IMR-90 (cell line): ENCODE data around the gene ZFR. TPM values are rescaled to one million over a fixed set of nuclear protein-coding genes. Genes with fewer than 3 reads are reported as not detected.

Experiments used
- ATAC-seq: fragments of 200-7000 bp; cut with Tn5 transposase; 2 replicates; pipeline ENCODE4 v1.9.1; 2020; ENCODE audit warnings: low read depth, mild to moderate bottlenecking, moderate library complexity
- BruUV-seq: library from RNA; stranded (reverse); fragments of 400-500 nt; replicated peaks from 2 replicates; lab custom pipeline; 2021; lab: Mats Ljungman, UMichigan
- CTCF ChIA-PET: fragments of 300-600 bp; formaldehyde crosslinking; extraction: SDS; loops from one replicate; lab custom pipeline; 2021; ENCODE audit warnings: antibody characterized with exemption; lab: Yijun Ruan, JAX
- POLR2A ChIA-PET: fragments of 300-600 bp; sonication (Branson Sonifier 250); formaldehyde crosslinking; loops from one replicate; lab custom pipeline; 2022; ENCODE audit warnings: antibody characterized with exemption; ENCODE audit not compliant: unreplicated experiment; lab: Charles Lee
- DNase-seq: peaks from one replicate; pipeline ENCODE4 v3.0.0; 2013
- H2AFZ ChIP-seq: replicated peaks from 2 replicates; pipeline ENCODE3; 2013; ENCODE audit warnings: low read length, mild to moderate bottlenecking; ENCODE audit not compliant: poor library complexity
- H2AK5ac ChIP-seq: 2 replicates; pipeline ENCODE4 v1.6.1; 2013; ENCODE audit warnings: low read depth, low read length, inconsistent platforms
- H2AK9ac ChIP-seq: replicated peaks from 2 replicates; pipeline ENCODE3; 2013; ENCODE audit warnings: mild to moderate bottlenecking, low read depth, low read length, moderate library complexity; ENCODE audit not compliant: poor library complexity
- H2BK120ac ChIP-seq: 2 replicates; pipeline ENCODE4 v1.6.1; 2013; ENCODE audit warnings: low read depth, low read length, inconsistent platforms
- H2BK15ac ChIP-seq: 3 replicates; pipeline ENCODE4 v1.6.1; 2013; ENCODE audit warnings: low read depth, low read length, inconsistent platforms
- H2BK20ac ChIP-seq: 2 replicates; pipeline ENCODE4 v1.6.1; 2013; ENCODE audit warnings: low read depth, mild to moderate bottlenecking, inconsistent platforms, low read length, moderate library complexity
- H2BK5ac ChIP-seq: 2 replicates; pipeline ENCODE4 v1.6.1; 2013; ENCODE audit warnings: mild to moderate bottlenecking, low read depth, low read length, inconsistent platforms; ENCODE audit not compliant: poor library complexity, severe bottlenecking
- H3K14ac ChIP-seq: replicated peaks from 2 replicates; pipeline ENCODE4 v1.6.1; 2013; ENCODE audit warnings: low read depth, low read length, inconsistent platforms
- H3K18ac ChIP-seq: 2 replicates; pipeline ENCODE4 v1.6.1; 2013; ENCODE audit warnings: low read depth, low read length, control low read depth
- H3K23ac ChIP-seq: 2 replicates; pipeline ENCODE4 v1.6.1; 2013; ENCODE audit warnings: low read depth, low read length, inconsistent platforms
- H3K27ac ChIP-seq: 2 replicates; pipeline ENCODE4 v1.5.1; 2013; ENCODE audit warnings: mild to moderate bottlenecking, control low read depth, low read length; ENCODE audit not compliant: insufficient read depth
- H3K27me3 ChIP-seq: 2 replicates; pipeline ENCODE4 v1.6.1; 2013; ENCODE audit warnings: low read length; ENCODE audit not compliant: control insufficient read depth, insufficient read depth
- H3K36me3 ChIP-seq: 2 replicates; pipeline ENCODE4 v1.6.1; 2013; ENCODE audit warnings: low read length, mixed read lengths; ENCODE audit not compliant: control insufficient read depth, insufficient read depth
- H3K4ac ChIP-seq: 2 replicates; pipeline ENCODE4 v1.6.1; 2013; ENCODE audit warnings: low read depth, low read length, inconsistent platforms
- H3K4me1 ChIP-seq: 2 replicates; pipeline ENCODE4 v1.6.1; 2013; ENCODE audit warnings: low read length, mixed read lengths; ENCODE audit not compliant: control insufficient read depth, insufficient read depth
- H3K4me2 ChIP-seq: 2 replicates; pipeline ENCODE4 v1.6.1; 2013; ENCODE audit warnings: low read depth, mild to moderate bottlenecking, control low read depth, low read length, moderate library complexity
- H3K4me3 ChIP-seq: 2 replicates; pipeline ENCODE4 v1.5.1; 2013; ENCODE audit warnings: low read depth, mild to moderate bottlenecking, control low read depth, low read length, moderate library complexity; ENCODE audit not compliant: insufficient read depth
- H3K56ac ChIP-seq: 2 replicates; pipeline ENCODE4 v1.6.1; 2013; ENCODE audit warnings: low read length, inconsistent platforms; ENCODE audit not compliant: insufficient read depth; ENCODE audit errors: extremely low read depth
- H3K79me1 ChIP-seq, 2 experiments: 2 replicates each; pipeline ENCODE4 v1.6.1; 2013; ENCODE audit warnings: low read length in 2 of 2, inconsistent platforms in 1 of 2, low read depth in 1 of 2
- H3K9ac ChIP-seq: 2 replicates; pipeline ENCODE4 v1.6.1; 2013; ENCODE audit warnings: low read depth, low read length, control low read depth
- H3K9me1 ChIP-seq: 2 replicates; pipeline ENCODE4 v1.6.1; 2013; ENCODE audit warnings: low read length, inconsistent platforms; ENCODE audit not compliant: insufficient read depth
- H3K9me3 ChIP-seq: 2 replicates; pipeline ENCODE4 v1.6.1; 2013; ENCODE audit warnings: low read length; ENCODE audit not compliant: control insufficient read depth, insufficient read depth
- H4K20me1 ChIP-seq: 2 replicates; pipeline ENCODE4 v1.6.1; 2013; ENCODE audit warnings: low read length, inconsistent platforms; ENCODE audit not compliant: insufficient read depth
- H4K5ac ChIP-seq: 2 replicates; pipeline ENCODE4 v1.6.1; 2013; ENCODE audit warnings: mild to moderate bottlenecking, low read depth, low read length, control low read depth
- H4K8ac ChIP-seq, 2 experiments: 2 replicates each; pipeline ENCODE4 v1.6.1; 2013; ENCODE audit warnings: low read depth in 2 of 2, low read length in 2 of 2, control low read depth in 1 of 2, inconsistent platforms in 1 of 2
- H4K91ac ChIP-seq: 2 replicates; pipeline ENCODE4 v1.6.1; 2013; ENCODE audit warnings: low read depth, low read length, inconsistent platforms; ENCODE audit not compliant: insufficient read depth
- BHLHE40 ChIP-seq: fragments of 150-350 bp; IDR thresholded peaks from 2 replicates; pipeline ENCODE4 v1.6.1; 2016; ENCODE audit warnings: mild to moderate bottlenecking, low read depth, low read length
- MAFK ChIP-seq: IDR thresholded peaks from 2 replicates; pipeline ENCODE4 v1.6.1; 2012; ENCODE audit warnings: low read depth, low read length, improper control_type of control experiment
- POLR2A ChIP-seq: IDR thresholded peaks from 2 replicates; pipeline ENCODE4 v1.6.1; 2012; ENCODE audit warnings: mild to moderate bottlenecking, low read depth, low read length
- WGBS, 2 experiments: methylation state at CpG; one replicate each; pipeline versions ENCODE4 v1.1.5 to v1.1.7; 2013; ENCODE audit warnings: missing lambda C conversion rate in 2 of 2; ENCODE audit not compliant: insufficient read length in 1 of 2; ENCODE audit errors: extremely low coverage in 2 of 2; 5-methylcytosine and 5-hydroxymethylcytosine counted together
- dilution Hi-C: fragments of 300-500 bp; cut with HindIII; formaldehyde crosslinking; loops from one replicate; pipeline ENCODE4 v1.14.3; 2018; ENCODE audit warnings: low sequenced_read_pairs; ENCODE audit not compliant: unreplicated experiment
- in situ Hi-C: fragments of 300-500 bp; cut with MboI; formaldehyde crosslinking; loops from 3 replicates; pipeline ENCODE4 v1.14.3; 2019; ENCODE audit warnings: low sequenced_read_pairs, inconsistent platforms, mixed read lengths
- intact Hi-C: fragments of 100-400 bp; cut with micrococcal nuclease; formaldehyde crosslinking; loops from 2 replicates; pipeline ENCODE4 v1.10.0; 2022
- polyA plus RNA-seq, 3 experiments: library from polyadenylated mRNA; depleted of rRNA; stranded (reverse); fragments of >200 nt; gene quantifications; 2 replicates each; pipeline ENCODE4 v1.2.3, GENCODE V29; 2012; ENCODE audit warnings: low replicate concordance in 1 of 3
- total RNA-seq: library from RNA; depleted of rRNA; stranded (reverse); fragments of >200 nt; gene quantifications from 2 replicates; pipeline ENCODE4 v1.2.3, GENCODE V29; 2012

The ZFR gene
- total and polyA plus RNA-seq, 2 of the 4 experiments (the other 2 are of a cell fraction), result 30.4 to 81.4 TPM

DNA sequence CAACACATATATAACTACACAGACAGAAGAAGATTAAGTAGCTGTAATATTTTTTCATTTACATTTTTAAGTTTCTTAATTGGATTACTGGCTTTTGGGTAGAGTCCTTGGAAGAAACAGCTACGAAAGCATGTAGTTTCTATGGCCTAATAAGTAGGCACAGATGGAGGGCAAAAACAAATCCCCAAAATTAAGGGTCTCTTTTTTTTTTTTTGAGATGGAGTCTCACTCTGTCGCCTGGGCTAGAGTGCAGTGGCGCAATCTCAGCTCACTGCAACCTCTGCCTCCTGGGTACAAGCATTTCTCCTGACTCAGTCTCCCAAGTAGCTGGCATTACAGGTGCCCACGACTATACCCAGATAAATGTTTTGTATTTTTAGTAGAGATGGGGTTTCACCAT is 104.7 kb downstream of the ZFR start:
- Histone ChIP-seq H3K23ac (no peak overlapping the region), H4K8ac (no peak overlapping the region), H2BK120ac (no peak overlapping the region), H4K5ac (no peak overlapping the region), H3K56ac (no peak overlapping the region), H2AK5ac (no peak overlapping the region), H3K14ac (no peak overlapping the region), H3K4ac (no peak overlapping the region), H3K27ac (no peak overlapping the region), H2BK5ac (no peak overlapping the region), H3K18ac (no peak overlapping the region), H3K9me1 (no peaks in the 10 kb centered on the region), H3K27me3 (no peaks in the 10 kb centered on the region), H3K4me2 (no peak overlapping the region), H4K20me1 (no peaks in the 10 kb centered on the region), H3K4me1 (no peaks in the 10 kb centered on the region), H2AFZ (no peak overlapping the region), H4K91ac (no peak overlapping the region), H3K9me3 (peaks cover 12% of the 10 kb centered on the region), H2AK9ac (no peak overlapping the region), H3K36me3 (no peaks in the 10 kb centered on the region), H2BK20ac (no peak overlapping the region), H3K79me1 (no peaks in the 10 kb centered on the region), H3K4me3 (no peak overlapping the region), H2BK15ac (no peak overlapping the region), H3K9ac (no peak overlapping the region)
- no CpG with 5 or more reads among the region's 4 CpGs for WGBS, 2 experiments
- ATAC-seq, result no peak
- intact Hi-C loops (no loop called here), dilution Hi-C loops (no loop called here), in situ Hi-C loops (no loop called here)
- ChIA-PET CTCF (interaction anchor here (0.6 to 0.9 kb wide), 2 partner anchors 10 to 142 kb away, joined by 3 to 6 read pairs; no protein-coding TSS in a partner anchor), POLR2A (no interaction called here)
- BruUV-seq, result no TSS peak
- no peak for DNase-seq
- no peak for TF ChIP-seq MAFK
- TF ChIP-seq POLR2A, result no peak
- no peak for TF ChIP-seq BHLHE40
